Psoas muscle (tissue), 8 donors: ENCODE data around the gene FAM187B. TPM values are rescaled to one million over a fixed set of nuclear protein-coding genes. Genes with fewer than 3 reads are reported as not detected.
A peak's percentile ranks its signal among the peaks of the same experiment; 100 is the strongest.

Experiments used
- ATAC-seq, 4 donors: fragments of 200-7000 bp; cut with Tn5 transposase; one replicate each; pipeline ENCODE4 v1.9.1; 2020; ENCODE audit warnings: moderate library complexity in 3 of 4, mild to moderate bottlenecking in 2 of 4
- DNase-seq, 2 donors: peaks; one replicate each; pipeline ENCODE4 v3.0.0-alpha.2; 2020
- H3K27ac ChIP-seq: fragments of 200-600 bp; one replicate; pipeline ENCODE4 v1.8.0; 2022
- H3K27me3 ChIP-seq, 3 donors: fragments of 200-600 bp in 1 of 3; one replicate each; pipeline versions ENCODE4 v1.6.1 to v1.8.0; 2013 to 2022; ENCODE audit warnings: low read length in 2 of 3, mild to moderate bottlenecking in 2 of 3, moderate library complexity in 1 of 3; ENCODE audit not compliant: insufficient read depth in 3 of 3
- H3K36me3 ChIP-seq, 2 donors: fragments of 200-600 bp in 1 of 2; one replicate each; pipeline versions ENCODE4 v1.6.1 to v1.8.0; 2013 to 2022; ENCODE audit warnings: low read depth in 1 of 2, mild to moderate bottlenecking in 1 of 2, moderate library complexity in 1 of 2; ENCODE audit not compliant: insufficient read depth in 1 of 2
- H3K4me1 ChIP-seq: fragments of 200-600 bp; one replicate; pipeline ENCODE4 v1.8.0; 2022
- H3K4me3 ChIP-seq: fragments of 200-600 bp; one replicate; pipeline ENCODE4 v1.8.0; 2022; ENCODE audit warnings: mild to moderate bottlenecking
- H3K9me3 ChIP-seq: fragments of 200-600 bp; one replicate; pipeline ENCODE4 v1.8.0; 2022
- CTCF ChIP-seq: fragments of 200-600 bp; IDR thresholded peaks from one replicate; pipeline ENCODE4 v1.8.0; 2022; ENCODE audit warnings: antibody characterized with exemption
- whole genome bisulfite sequencing, 3 donors: extraction: QIAGEN DNeasy Blood & Tissue Kit; methylation state at CpG; one replicate each; pipeline versions ENCODE4 v1.1.6 to v1.1.7; 2013; 5-methylcytosine and 5-hydroxymethylcytosine counted together
- intact Hi-C, 2 donors: fragments of 100-400 bp; cut with DNase I; formaldehyde crosslinking; loops; one replicate each; pipeline versions ENCODE4 v1.11.0 to v1.14.2; 2022
- polyA plus RNA-seq, 3 donors: library from polyadenylated mRNA; stranded (reverse); fragments of 200-250 nt; gene quantifications; one replicate each; pipeline ENCODE4 v1.2.3, GENCODE V29; 2013
- total RNA-seq, 4 donors: library from RNA; stranded (reverse); fragmentation: NEBNext Ultra II Directional in 2 of 4; extraction: Animal tissue kit (Norgen Biotek cat#: 25700) in 2 of 4; gene quantifications; one replicate each; pipeline versions ENCODE4 v1.2.1 to v1.2.4, GENCODE V29; 2021 to 2023
- donor health status: healthy with polysubstance abuse.
- donor health status: DM: no; HTN: no; CAD: no; lungs with moderate emphysema.
- donor health status: Bipolar disorder and iron deficiency.
- donor health status: healthy.
- donor health status: DM: yes; HTN: yes; CAD: no.
- donor health status: DM: no; HTN: no; CAD: no.
- donor health status: DM: no; HTN: no; CAD: no.
- donor health status: DM: yes; HTN: yes; CAD: no.

The FAM187B gene
- total and polyA plus RNA-seq, 7 donors = 0.03 TPM; not detected in 6

- TF ChIP-seq CTCF = no peak
- H3K36me3 ChIP-seq = peaks cover 0 to 16% of the 10 kb centered on the region in 2 donors
- ATAC-seq = peak in 2 of 4 donors; percentile 1 to 31
- 23 to 38% (median 28%) methylated on average over 35 to 39 of the region's 39 CpGs for WGBS, 3 donors
- peak; percentile 50 to 61 for DNase-seq
- intact Hi-C loops = loop anchor here (5.0 to 10.0 kb wide), 3 partner anchors 122 to 202 kb away; partner anchors contain the start of gene FXYD7 (in 2 of the 2)
- peaks cover 30% of the 10 kb centered on the region for H3K4me1 ChIP-seq
- peak overlapping the region; percentile 91 for H3K4me3 ChIP-seq
- H3K27me3 ChIP-seq = no peaks in the 10 kb centered on the region
- peak overlapping the region; percentile 94 for H3K27ac ChIP-seq
- no peaks in the 10 kb centered on the region for H3K9me3 ChIP-seq
These were observed 38.2 kb upstream of the FAM187B start for GRCh38 chr19:35266520-35267352.

GRCh38 chr19:35265900-35266519 is 37.5 kb upstream of the FAM187B start:
- DNase-seq = no peak
- 68 to 79% (median 78%) methylated on average over 9 to 10 of the region's 10 CpGs for WGBS, 3 donors
- H3K36me3 ChIP-seq = peaks cover 0 to 9% of the 10 kb centered on the region in 2 donors
- TF ChIP-seq CTCF = no peak
- peak overlapping the region; percentile 94 for H3K27ac ChIP-seq
- no peak for ATAC-seq
- intact Hi-C loops = loop anchor here (5.0 to 10.0 kb wide), 3 partner anchors 121 to 201 kb away; partner anchors contain the start of gene FXYD7 (in 2 of the 2)
- H3K27me3 ChIP-seq = no peaks in the 10 kb centered on the region
- H3K4me3 ChIP-seq = no peak overlapping the region
- H3K4me1 ChIP-seq = peaks cover 30% of the 10 kb centered on the region
- H3K9me3 ChIP-seq = no peaks in the 10 kb centered on the region

DNA sequence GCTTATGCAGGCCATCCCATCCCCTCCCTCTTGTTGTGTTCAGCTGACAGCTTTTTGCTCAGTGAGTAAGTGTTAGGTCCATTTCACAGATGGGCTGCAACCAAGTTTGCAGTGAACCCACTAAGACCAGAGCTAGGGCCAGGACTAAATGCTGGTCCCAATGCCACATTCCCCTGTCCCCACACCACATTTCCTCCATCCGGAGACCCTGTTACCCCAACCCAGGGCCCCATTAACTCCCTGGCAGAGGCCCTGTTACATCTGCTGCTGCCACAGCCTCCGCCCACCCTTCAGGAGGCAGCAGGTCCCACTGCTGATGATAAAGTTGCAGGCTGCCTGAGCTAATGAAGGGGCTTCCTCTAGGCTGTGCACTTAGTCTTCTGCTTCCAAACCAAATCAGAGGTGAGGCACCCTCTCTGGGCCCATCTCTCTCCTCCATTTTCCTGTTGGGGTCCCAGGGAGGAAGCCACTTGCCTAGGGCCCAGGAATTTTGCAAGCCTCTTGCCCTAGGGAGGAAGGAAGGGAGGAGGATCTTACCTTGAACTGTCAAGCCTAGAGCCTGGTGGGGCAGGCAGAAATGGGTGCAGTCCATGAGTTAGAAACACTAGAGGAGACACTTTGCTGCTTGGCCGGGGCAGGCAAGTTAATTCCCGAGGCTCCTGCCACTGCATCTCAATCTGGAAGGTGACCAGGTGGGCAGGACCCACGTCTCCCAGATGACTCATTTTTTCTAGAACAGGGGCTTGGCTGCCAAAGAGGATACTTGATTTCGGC is 36.8 kb upstream of the FAM187B start:
- H3K4me3 ChIP-seq = no peak overlapping the region
- H3K27ac ChIP-seq = peak overlapping the region; percentile 94
- peaks cover 0 to 2% of the 10 kb centered on the region in 2 donors for H3K36me3 ChIP-seq
- DNase-seq (peak in 1 of 2 donors; percentile 68), ATAC-seq (peak in 1 of 4 donors; percentile 11)
- peaks cover 30% of the 10 kb centered on the region for H3K4me1 ChIP-seq
- H3K27me3 ChIP-seq = no peaks in the 10 kb centered on the region
- 24 to 30% (median 26%) methylated on average over 6 of the region's 6 CpGs for WGBS, 3 donors
- H3K9me3 ChIP-seq = no peaks in the 10 kb centered on the region
- intact Hi-C loops = loop anchor here (5.0 to 10.0 kb wide), 3 partner anchors 121 to 201 kb away; partner anchors contain the start of gene FXYD7 (in 2 of the 2)
- no peak for TF ChIP-seq CTCF

GRCh38 chr19:35264268-35265125 is 36.0 kb upstream of the FAM187B start:
- DNase-seq = peak in 1 of 2 donors; percentile 50
- no peak for TF ChIP-seq CTCF
- no peaks in the 10 kb centered on the region for H3K9me3 ChIP-seq
- 41 to 51% (median 42%) methylated on average over 7 of the region's 7 CpGs for WGBS, 3 donors
- no peak overlapping the region for H3K27ac ChIP-seq
- H3K4me3 ChIP-seq = no peak overlapping the region
- H3K36me3 ChIP-seq = no peaks in the 10 kb centered on the region
- H3K4me1 ChIP-seq = peaks cover 24% of the 10 kb centered on the region
- H3K27me3 ChIP-seq = no peaks in the 10 kb centered on the region
- intact Hi-C loops = loop anchor here (5.0 to 10.0 kb wide), 3 partner anchors 120 to 200 kb away; partner anchors contain the start of gene FXYD7 (in 2 of the 2)
- no peak for ATAC-seq
